HCT116 (cell line): ENCODE results near the gene C1QTNF4. TPM values are rescaled to one million over a fixed set of nuclear protein-coding genes. Genes with fewer than 3 reads are reported as not detected.

Experiments used
- ATAC-seq: fragments of 200-7000 bp; cut with Tn5 transposase; 2 replicates; pipeline ENCODE4 v1.9.1; 2020; ENCODE audit warnings: mild to moderate bottlenecking, moderate library complexity
- BruUV-seq: library from RNA; stranded (reverse); fragments of 400-500 nt; replicated peaks from 2 replicates; lab custom pipeline; 2021; lab: Mats Ljungman, UMichigan
- CTCF ChIA-PET: fragments of 300-600 bp; sonication (Branson Sonifier 250); formaldehyde crosslinking; loops from one replicate; lab custom pipeline; 2021; ENCODE audit warnings: antibody characterized with exemption; lab: Charles Lee
- POLR2A ChIA-PET: fragments of 300-600, 350-600 bp; sonication (Branson Sonifier 250); formaldehyde crosslinking; loops from one replicate; lab custom pipeline; 2021; ENCODE audit warnings: antibody characterized with exemption; lab: Charles Lee
- RAD21 ChIA-PET, 2 experiments: fragments of 300-600 bp; sonication (Branson Sonifier 250); formaldehyde crosslinking; loops; one replicate each; lab custom pipeline; 2023; ENCODE audit warnings: low total read pairs in 2 of 2; ENCODE audit not compliant: uncharacterized antibody in 2 of 2, unreplicated experiment in 2 of 2, low non-redundant PET in 1 of 2; lab: Charles Lee
- DNase-seq: peaks from one replicate; pipeline ENCODE4 v3.0.0-alpha.2; 2010; ENCODE audit warnings: low read depth, low spot score
- H2AFZ ChIP-seq: fragments of 200-600 bp; shearing (Covaris generic), sonication (generic); 2 replicates; pipeline ENCODE4 v1.6.1; 2017; ENCODE audit warnings: low read depth, mixed run types, mixed read lengths, antibody characterized with exemption, low read length; ENCODE audit not compliant: poor library complexity, severe bottlenecking
- H3K27ac ChIP-seq: 2 replicates; pipeline ENCODE4 v1.5.1; 2012; ENCODE audit warnings: low read depth, low read length
- H3K27me3 ChIP-seq: fragments of 200-600 bp; sonication (generic); 2 replicates; pipeline ENCODE4 v1.6.1; 2016; ENCODE audit warnings: mixed run types, low read length, mixed read lengths; ENCODE audit not compliant: insufficient read depth
- H3K36me3 ChIP-seq, 2 experiments: fragments of 200-500 bp in 1 of 2; fragments of 200-600 bp in 1 of 2; sonication (Bioruptor generic) in 1 of 2; sonication (generic) in 1 of 2; 2 replicates each; pipeline versions ENCODE4 v1.5.1 to v1.6.1; 2014 to 2016; ENCODE audit warnings: low read length in 2 of 2, inconsistent platforms in 1 of 2, mixed read lengths in 1 of 2, mixed run types in 1 of 2; ENCODE audit not compliant: insufficient read depth in 2 of 2, control insufficient read depth in 1 of 2
- H3K4me1 ChIP-seq, 2 experiments: fragments of 200-600 bp in 1 of 2; sonication (generic) in 1 of 2; 2 replicates each; pipeline versions ENCODE4 v1.5.1 to v1.6.1; 2012 to 2017; ENCODE audit warnings: low read length in 2 of 2, inconsistent platforms in 1 of 2, mild to moderate bottlenecking in 1 of 2, mixed read lengths in 1 of 2, mixed run types in 1 of 2, moderate library complexity in 1 of 2; ENCODE audit not compliant: insufficient read depth in 2 of 2, control insufficient read depth in 1 of 2
- H3K4me2 ChIP-seq: fragments of 200-600 bp; sonication (generic); 2 replicates; pipeline ENCODE4 v1.6.1; 2017; ENCODE audit warnings: mixed run types, low read length, mixed read lengths
- H3K4me3 ChIP-seq, 2 experiments: fragments of 200-600 bp in 1 of 2; sonication (generic) in 1 of 2; replicated peaks in 1 of 2; 2 replicates each; pipeline ENCODE4 v1.5.1; 2011 to 2016; ENCODE audit warnings: low read length in 2 of 2, control low read depth in 1 of 2, low read depth in 1 of 2, mild to moderate bottlenecking in 1 of 2, mixed read lengths in 1 of 2, mixed run types in 1 of 2
- H3K79me2 ChIP-seq: fragments of 200-600 bp; sonication (generic); 2 replicates; pipeline ENCODE4 v1.6.1; 2017; ENCODE audit warnings: mild to moderate bottlenecking, mixed run types, low read length, moderate library complexity, mixed read lengths; ENCODE audit not compliant: insufficient read depth
- H3K9ac ChIP-seq: fragments of 200-600 bp; sonication (generic); 2 replicates; pipeline ENCODE4 v1.6.1; 2016; ENCODE audit warnings: low read length, mixed read lengths
- H3K9me2 ChIP-seq: fragments of 200-600 bp; sonication (generic), shearing (Covaris generic); 2 replicates; pipeline ENCODE4 v1.6.1; 2017; ENCODE audit warnings: mixed run types, mild to moderate bottlenecking, moderate library complexity; ENCODE audit not compliant: insufficient read depth
- H3K9me3 ChIP-seq, 2 experiments: fragments of 200-500 bp in 1 of 2; fragments of 200-600 bp in 1 of 2; sonication (Bioruptor generic) in 1 of 2; sonication (generic) in 1 of 2; 2 replicates each; pipeline ENCODE4 v1.6.1; 2014 to 2017; ENCODE audit warnings: low read length in 2 of 2, mixed read lengths in 2 of 2, inconsistent platforms in 1 of 2, low read depth in 1 of 2, mild to moderate bottlenecking in 1 of 2, mixed run types in 1 of 2, moderate library complexity in 1 of 2; ENCODE audit not compliant: control insufficient read depth in 1 of 2, insufficient read depth in 1 of 2
- H4K20me1 ChIP-seq: fragments of 200-600 bp; sonication (generic), shearing (Covaris generic); 2 replicates; pipeline ENCODE4 v1.6.1; 2017; ENCODE audit warnings: mixed run types, mild to moderate bottlenecking, moderate library complexity; ENCODE audit not compliant: insufficient read depth
- ATF3 ChIP-seq: IDR thresholded peaks from 2 replicates; pipeline ENCODE4 v1.6.1; 2012
- CTCF ChIP-seq, 3 experiments: fragments of 200-600 bp in 1 of 3; sonication (generic) in 1 of 3; IDR thresholded peaks in 2 of 3; conservative IDR thresholded peaks in 1 of 3; 2 replicates each; pipeline ENCODE4 v1.5.1; 2012 to 2017; ENCODE audit warnings: low read depth in 2 of 3, low read length in 2 of 3, antibody characterized with exemption in 1 of 3, borderline replicate concordance in 1 of 3, control low read depth in 1 of 3, mild to moderate bottlenecking in 1 of 3, mixed read lengths in 1 of 3, mixed run types in 1 of 3, moderate library complexity in 1 of 3; ENCODE audit not compliant: insufficient read depth in 1 of 3
- EGR1 ChIP-seq: IDR thresholded peaks from 2 replicates; pipeline ENCODE4 v1.6.1; 2012; ENCODE audit warnings: low read depth
- ELF1 ChIP-seq: IDR thresholded peaks from 2 replicates; pipeline ENCODE4 v1.6.1; 2012; ENCODE audit warnings: low read depth, borderline replicate concordance
- EZH2 ChIP-seq: fragments of 200-600 bp; sonication (generic); IDR thresholded peaks from 2 replicates; pipeline ENCODE4 v1.6.1; 2017; ENCODE audit warnings: antibody characterized with exemption, mixed run types
- EZH2phosphoT487 ChIP-seq: fragments of 200-600 bp; IDR thresholded peaks from 2 replicates; pipeline ENCODE4 v1.6.1; 2018; ENCODE audit warnings: antibody characterized with exemption, borderline replicate concordance
- FOSL1 ChIP-seq: IDR thresholded peaks from 2 replicates; pipeline ENCODE4 v1.6.1; 2012; ENCODE audit warnings: low read depth
- JUND ChIP-seq: IDR thresholded peaks from 2 replicates; pipeline ENCODE4 v1.6.1; 2012
- POLR2A ChIP-seq: IDR thresholded peaks from 2 replicates; pipeline ENCODE4 v1.7.0; 2011; ENCODE audit warnings: borderline replicate concordance; ENCODE audit not compliant: insufficient read depth, insufficient read length; ENCODE audit errors: extremely low read depth
- POLR2AphosphoS5 ChIP-seq: IDR thresholded peaks from 2 replicates; pipeline ENCODE4 v1.6.1; 2011; ENCODE audit warnings: mild to moderate bottlenecking, low read depth, low read length, moderate library complexity
- RAD21 ChIP-seq: IDR thresholded peaks from 2 replicates; pipeline ENCODE4 v1.6.1; 2012; ENCODE audit warnings: low read depth, mild to moderate bottlenecking
- REST ChIP-seq: IDR thresholded peaks from 2 replicates; pipeline ENCODE4 v1.6.1; 2012; ENCODE audit warnings: low read depth
- SIN3A ChIP-seq: IDR thresholded peaks from 2 replicates; pipeline ENCODE4 v1.6.1; 2012; ENCODE audit warnings: low read depth
- SRF ChIP-seq: IDR thresholded peaks from 2 replicates; pipeline ENCODE4 v1.6.1; 2012; ENCODE audit warnings: low read depth
- TCF7L2 ChIP-seq: IDR thresholded peaks from 2 replicates; pipeline ENCODE4 v1.7.0; 2011; ENCODE audit warnings: borderline replicate concordance, inconsistent platforms; ENCODE audit not compliant: insufficient read depth, insufficient read length; ENCODE audit errors: extremely low read depth
- ZBTB33 ChIP-seq: IDR thresholded peaks from 2 replicates; pipeline ENCODE4 v1.6.1; 2011; ENCODE audit warnings: mild to moderate bottlenecking, low read length, moderate library complexity; ENCODE audit not compliant: insufficient replicate concordance; ENCODE audit errors: extremely low read depth
- ZFX ChIP-seq: fragments of 450-650 bp; IDR thresholded peaks from 2 replicates; pipeline ENCODE4 v1.6.1; 2017
- ZNF274 ChIP-seq: fragments of 200-500 bp; sonication (Bioruptor generic); IDR thresholded peaks from 2 replicates; pipeline ENCODE4 v1.6.1; 2014; ENCODE audit warnings: mild to moderate bottlenecking, low read depth, low read length, inconsistent platforms
- intact Hi-C: fragments of 100-400 bp; cut with micrococcal nuclease; formaldehyde crosslinking; loops from 2 replicates; pipeline ENCODE4 v1.10.0; 2022
- total RNA-seq: library from RNA; stranded (reverse); gene quantifications from one replicate; pipeline ENCODE4 v1.2.1, GENCODE V29; 2021; ENCODE audit not compliant: unreplicated experiment

Gene C1QTNF4
- total RNA-seq, 1 experiment from 2014 or later: 0.34 TPM

GRCh38 chr11:47593492-47593933 lies 698 bp downstream of the C1QTNF4 start:
- no peak for ATAC-seq
- H3K4me1 ChIP-seq: no peaks in the 10 kb centered on the region
- ChIA-PET CTCF (no interaction called here), RAD21 (no interaction called here), POLR2A (no interaction called here)
- no peak overlapping the region for H3K4me3 ChIP-seq
- H4K20me1 ChIP-seq: no peaks in the 10 kb centered on the region
- H3K27ac ChIP-seq: no peak overlapping the region
- H3K9ac ChIP-seq: no peak overlapping the region
- no peak for TF ChIP-seq ATF3
- no peak for TF ChIP-seq SIN3A
- TF ChIP-seq EZH2phosphoT487: no peak
- TF ChIP-seq SRF: no peak
- TF ChIP-seq ZFX: no peak
- no peak for TF ChIP-seq POLR2A
- no peak for TF ChIP-seq POLR2AphosphoS5
- TF ChIP-seq ZNF274: no peak
- no peak for TF ChIP-seq EZH2
- no peak for TF ChIP-seq ZBTB33
- TF ChIP-seq TCF7L2: no peak
- TF ChIP-seq FOSL1: no peak
- TF ChIP-seq CTCF (IDR thresholded peaks at IDR 0.05 in 2 of 3, conservative IDR thresholded peaks at IDR 0.05 in 1 of 3; ENCODE audit: borderline replicate concordance in 1 of 3, insufficient read depth in 1 of 3, low read depth in 2 of 3, low read length in 2 of 3): no peak
- no peak for TF ChIP-seq ELF1
- TF ChIP-seq EGR1: no peak
- TF ChIP-seq RAD21: no peak
- TF ChIP-seq JUND: no peak
- TF ChIP-seq REST: no peak
- no peaks in the 10 kb centered on the region for H3K9me2 ChIP-seq
- H2AFZ ChIP-seq: no peak overlapping the region
- H3K27me3 ChIP-seq: peaks cover 6% of the 10 kb centered on the region; the same call in 1 of the 2 replicates
- intact Hi-C loops: no loop called here
- no TSS peak for BruUV-seq
- no peaks in the 10 kb centered on the region for H3K36me3 ChIP-seq
- no peaks in the 10 kb centered on the region for H3K9me3 ChIP-seq
- H3K79me2 ChIP-seq: no peaks in the 10 kb centered on the region
- no peak overlapping the region for H3K4me2 ChIP-seq
- no peak for DNase-seq
